HG02973 (cell line): Measurements from ENCODE around the gene FAM131C.

ENCODE experiments used
- ATAC-seq: cut with Tn5 transposase; IDR thresholded peaks from one replicate; pipeline ENCODE4 v1.9.1; 2021; ENCODE audit warnings: moderate library complexity; ENCODE audit not compliant: unreplicated experiment

FAM131C gene

GRCh38 chr1:16073490-16074119 is at the start of gene FAM131C:
Gene FAM131C, minus strand, starts transcription at chr1:16073651. Its CDS starts 209 bp downstream, at chr1:16073442.
- ATAC-seq = no peak

- no peak for ATAC-seq
Measured at GRCh38 chr1:16122916-16123315, 49.5 kb upstream of the FAM131C start.

- ATAC-seq = no peak
Measured at GRCh38 chr1:16122350-16122881, 49.0 kb upstream of the FAM131C start.

- ATAC-seq = no peak
Measured at GRCh38 chr1:16120940-16121410, 47.5 kb upstream of the FAM131C start.

- no peak for ATAC-seq
Measured at GRCh38 chr1:16120407-16120806, 47.0 kb upstream of the FAM131C start.

GRCh38 chr1:16119926-16120325 is 46.5 kb upstream of the FAM131C start:
- ATAC-seq = no peak

GRCh38 chr1:16119504-16119903 is 46.1 kb upstream of the FAM131C start:
- no peak for ATAC-seq

GRCh38 chr1:16118706-16119105 is 45.3 kb upstream of the FAM131C start:
- ATAC-seq = no peak

- ATAC-seq = no peak
Measured at GRCh38 chr1:16117936-16118335, 44.5 kb upstream of the FAM131C start.

- ATAC-seq = no peak
Measured at GRCh38 chr1:16117369-16117768, 43.9 kb upstream of the FAM131C start.

- ATAC-seq = no peak
Measured at GRCh38 chr1:16116625-16117024, 43.2 kb upstream of the FAM131C start.

- ATAC-seq = no peak
Measured at GRCh38 chr1:16116002-16116401, 42.6 kb upstream of the FAM131C start.

- ATAC-seq = no peak
Measured at GRCh38 chr1:16115468-16115983, 42.1 kb upstream of the FAM131C start.

GRCh38 chr1:16114527-16115467 is 41.3 kb upstream of the FAM131C start:
- no peak for ATAC-seq

GRCh38 chr1:16112596-16113555 is 39.4 kb upstream of the FAM131C start:
- no peak for ATAC-seq

GRCh38 chr1:16111771-16112595 is 38.5 kb upstream of the FAM131C start:
- no peak for ATAC-seq

- ATAC-seq = no peak
Measured at GRCh38 chr1:16110884-16111283, 37.4 kb upstream of the FAM131C start.

- no peak for ATAC-seq
Measured at GRCh38 chr1:16110456-16110855, 37.0 kb upstream of the FAM131C start.

GRCh38 chr1:16109571-16109970 is 36.1 kb upstream of the FAM131C start:
- ATAC-seq = no peak
